ENCODE measurements around the gene TMEM231.
"Not testable (repeated sequence)": the region's sequence is repeated elsewhere in the genome, so short reads cannot be mapped to it uniquely, and the experiment has no call there.

Gene TMEM231

GRCh38 chr16:75555707-75556430, at the start of gene TMEM231:
TMEM231 (minus strand) TSS chr16:75556252; CDS start chr16:75556209, 43 bp downstream.
- DNase-seq = peak; percentile 95 to 97

DNA sequence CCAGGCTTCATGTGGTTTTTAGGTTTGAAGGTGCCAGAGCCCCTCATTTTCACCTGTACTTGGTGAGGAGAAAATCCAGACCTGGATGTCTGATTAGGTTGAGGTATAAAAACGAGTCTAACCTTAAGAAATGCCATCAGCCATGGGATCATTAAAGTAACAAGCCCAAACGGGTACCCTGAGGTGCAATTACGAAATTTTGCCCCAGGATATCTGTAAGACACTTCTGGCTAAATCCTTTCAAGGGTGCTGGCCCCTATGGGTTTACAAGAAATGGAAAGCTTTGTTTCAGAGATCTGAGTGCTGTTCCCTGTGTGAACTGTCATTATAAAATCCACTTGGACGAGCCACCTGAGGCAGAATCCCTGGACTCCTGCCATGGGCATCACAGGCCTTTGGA, 47.2 kb upstream of the TMEM231 start:
- no peak for DNase-seq

- DNase-seq = no peak
Measured at GRCh38 chr16:75599452-75600277, 43.6 kb upstream of the TMEM231 start.

DNA sequence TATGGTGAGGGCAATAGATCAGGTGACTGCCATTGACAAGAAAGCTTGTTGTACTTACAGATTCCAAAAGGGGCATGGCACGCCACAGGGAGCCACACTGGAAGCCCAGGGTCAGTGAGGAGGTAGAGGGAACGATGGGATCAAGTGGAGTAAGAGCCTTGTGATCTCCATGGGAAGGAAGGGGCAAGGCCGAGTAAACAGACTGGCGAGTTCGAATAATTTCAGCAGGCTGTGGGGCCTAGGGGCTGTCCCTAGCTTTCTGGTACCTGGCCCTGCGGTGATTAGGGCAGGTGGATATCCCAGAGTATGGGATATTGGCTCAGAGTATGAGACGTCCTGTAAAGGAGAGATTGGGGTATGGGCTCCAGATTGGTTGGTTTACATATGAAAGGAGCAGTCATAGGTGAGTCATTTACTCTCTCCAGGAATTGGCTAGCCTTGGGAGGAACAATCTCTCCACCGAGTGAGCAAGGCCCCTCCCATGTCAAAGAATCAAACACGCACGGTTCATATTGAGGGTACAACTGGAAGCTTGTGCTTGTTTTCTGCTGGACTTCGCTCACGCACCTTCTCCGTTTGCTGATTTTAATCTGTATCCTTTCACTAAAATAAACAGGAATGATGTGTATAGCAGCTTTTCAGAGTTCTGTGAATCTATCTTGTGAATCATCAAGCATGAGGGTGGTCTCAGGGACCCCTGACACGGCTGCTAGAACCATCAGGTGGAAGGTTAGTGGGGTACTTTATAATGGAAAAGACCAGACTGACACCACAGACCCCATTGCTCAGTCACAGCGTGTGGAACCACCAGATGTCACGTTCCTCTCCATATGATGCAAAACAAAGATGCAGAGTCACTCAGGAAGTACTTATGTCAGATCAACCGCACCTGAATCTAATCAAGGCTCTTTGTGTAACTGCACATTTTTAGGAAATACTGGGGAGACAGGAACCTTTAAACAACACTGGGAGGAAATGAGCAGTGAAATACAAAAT, 38.1 kb upstream of the TMEM231 start:
- no peak for DNase-seq

DNA sequence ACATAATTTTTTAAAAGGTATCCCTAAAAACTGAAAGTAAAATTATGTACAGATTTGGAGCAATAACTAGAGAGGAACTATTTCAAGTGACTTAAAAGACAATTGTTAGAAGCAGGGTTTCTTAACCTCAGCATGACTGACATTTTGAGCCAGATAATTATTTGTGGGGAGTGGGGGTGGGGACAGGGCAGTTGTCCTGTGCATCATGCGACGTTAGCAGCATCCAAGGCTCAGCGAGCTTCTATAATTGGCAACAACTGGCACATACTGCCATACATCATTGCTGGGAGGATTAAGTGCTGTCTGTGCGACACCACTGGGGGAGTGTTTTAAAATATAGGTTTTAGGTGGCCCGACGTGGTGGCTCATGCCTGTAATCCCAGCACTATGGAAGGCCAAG, 37.3 kb upstream of the TMEM231 start:
- no peak for DNase-seq

GRCh38 chr16:75591927-75592326, 35.9 kb upstream of the TMEM231 start:
- not testable (repeated sequence) for DNase-seq

DNA sequence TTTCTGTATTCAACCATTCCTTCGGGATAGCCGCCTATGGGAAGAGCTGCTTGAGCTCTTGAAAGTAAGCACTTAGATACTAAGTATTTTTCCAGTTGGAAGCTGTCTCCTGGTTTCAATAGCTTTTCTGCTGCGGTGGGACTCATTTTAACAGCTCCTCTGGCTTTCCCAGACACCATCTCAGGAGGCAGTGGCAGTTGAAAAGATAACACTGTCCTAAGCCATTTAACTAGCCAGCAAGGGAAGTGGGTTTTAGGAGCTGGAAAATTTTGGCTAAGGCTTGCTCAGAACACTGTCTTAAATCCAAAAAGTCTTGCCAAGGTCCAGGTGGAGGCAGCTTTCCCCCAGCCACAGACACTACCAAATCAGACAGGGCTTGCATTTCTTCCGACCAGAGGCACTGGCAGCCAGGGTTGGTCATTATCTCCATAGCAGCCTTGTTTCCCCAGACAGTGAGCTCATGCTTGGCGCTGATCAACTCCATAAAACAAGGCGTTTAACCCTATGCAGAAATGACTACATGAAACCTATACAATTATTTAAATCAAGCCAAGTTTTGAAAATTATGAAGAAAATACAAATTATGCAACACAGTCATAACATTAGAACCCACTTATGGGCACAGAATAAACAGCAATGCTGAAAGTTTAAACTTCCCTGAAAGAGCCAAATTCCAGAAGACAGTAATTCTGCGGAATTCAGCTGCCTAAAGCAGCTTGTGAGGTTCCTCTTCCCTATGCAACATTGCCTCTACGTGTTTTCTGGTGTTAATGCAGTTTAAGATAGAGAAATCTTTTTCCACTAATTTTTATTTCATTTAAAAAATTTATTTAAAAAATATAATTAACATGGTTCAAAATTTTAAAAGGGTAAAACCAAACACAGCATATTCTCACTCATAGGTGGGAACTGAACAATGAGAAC, 35.1 kb upstream of the TMEM231 start:
- DNase-seq = no peak

- no peak for DNase-seq
Measured at GRCh38 chr16:75589306-75589705, 33.3 kb upstream of the TMEM231 start.

DNA sequence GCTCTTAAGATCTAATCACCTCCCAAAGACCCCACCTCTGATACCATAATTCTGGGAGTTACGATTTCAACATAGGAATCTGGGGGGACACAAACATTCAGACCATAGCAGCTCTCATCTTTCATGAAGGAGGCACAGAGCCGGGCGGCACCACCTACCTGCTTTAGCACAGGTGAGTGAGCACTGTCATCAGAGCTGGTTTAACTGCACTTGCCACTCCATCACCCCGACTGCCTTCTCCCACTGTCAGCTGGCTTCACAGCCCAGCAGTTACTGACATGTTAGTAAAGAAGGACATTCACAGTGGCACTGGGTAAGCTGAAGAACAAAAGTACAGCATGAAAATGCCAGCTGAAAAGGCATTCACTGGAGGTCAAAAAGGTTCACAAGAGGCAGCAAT, 32.7 kb upstream of the TMEM231 start:
- DNase-seq = no peak

GRCh38 chr16:75584108-75584507, 28.1 kb upstream of the TMEM231 start:
- DNase-seq = no peak

- DNase-seq = no peak
Measured at GRCh38 chr16:75579281-75579834, 23.3 kb upstream of the TMEM231 start.

DNA sequence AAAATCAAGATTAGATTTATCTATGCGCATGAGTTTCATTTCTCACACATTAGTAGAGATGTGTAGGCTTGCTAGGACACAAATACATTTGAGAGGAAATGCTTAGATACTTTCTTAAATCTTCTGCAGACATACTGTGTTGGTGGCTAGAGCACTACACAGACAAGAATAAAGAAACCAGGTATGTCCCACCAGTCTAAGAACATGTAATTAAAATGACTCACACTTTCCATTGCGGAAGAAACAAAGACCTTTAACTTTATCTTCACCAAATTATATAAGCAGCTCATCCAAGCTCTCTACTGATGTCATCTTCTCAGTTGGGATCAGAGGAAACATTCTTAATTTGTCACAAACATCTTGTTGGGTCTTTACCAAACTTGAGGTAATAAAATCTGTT, 22.7 kb upstream of the TMEM231 start:
- no peak for DNase-seq

DNA sequence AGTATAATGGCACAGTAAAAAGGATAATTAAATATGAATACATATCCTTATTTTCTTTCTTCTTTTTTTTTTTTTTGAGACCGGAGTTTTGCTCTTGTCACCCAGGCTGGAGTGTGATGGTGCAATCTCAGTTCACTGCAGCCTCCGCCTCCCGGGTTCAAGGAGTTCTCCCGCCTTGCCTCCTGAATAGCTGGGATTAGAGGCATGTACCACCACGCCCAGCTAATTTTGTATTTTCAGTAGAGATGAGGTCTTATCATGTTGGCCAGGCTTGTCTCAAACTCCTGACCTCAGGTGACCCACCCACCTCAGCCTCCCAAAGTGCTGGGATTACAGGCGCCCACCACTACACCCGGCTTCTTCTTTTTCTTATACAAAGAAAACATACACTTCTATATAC, 22.2 kb upstream of the TMEM231 start:
- no peak for DNase-seq

- no peak for DNase-seq
Measured at GRCh38 chr16:75576384-75576811, 20.3 kb upstream of the TMEM231 start.

DNA sequence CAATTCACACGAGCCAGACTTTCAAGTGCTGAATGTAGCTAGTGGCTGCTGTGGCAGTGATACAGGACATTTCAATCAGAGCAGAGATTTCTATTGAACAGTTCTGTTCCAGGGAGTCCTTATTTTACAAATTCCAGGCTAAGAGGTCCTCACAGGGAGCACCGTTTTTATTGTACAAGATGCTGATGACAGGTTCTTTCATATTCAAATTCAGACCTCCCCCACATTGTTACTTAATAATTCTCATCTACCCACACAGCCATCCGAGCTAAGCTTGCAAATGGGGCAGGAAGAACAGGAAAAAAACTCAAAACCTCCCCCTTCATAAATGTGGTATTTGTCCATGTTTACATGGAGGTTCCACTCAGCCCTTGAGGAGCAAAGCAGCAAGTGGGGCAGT, 19.9 kb upstream of the TMEM231 start:
- DNase-seq = no peak

DNA sequence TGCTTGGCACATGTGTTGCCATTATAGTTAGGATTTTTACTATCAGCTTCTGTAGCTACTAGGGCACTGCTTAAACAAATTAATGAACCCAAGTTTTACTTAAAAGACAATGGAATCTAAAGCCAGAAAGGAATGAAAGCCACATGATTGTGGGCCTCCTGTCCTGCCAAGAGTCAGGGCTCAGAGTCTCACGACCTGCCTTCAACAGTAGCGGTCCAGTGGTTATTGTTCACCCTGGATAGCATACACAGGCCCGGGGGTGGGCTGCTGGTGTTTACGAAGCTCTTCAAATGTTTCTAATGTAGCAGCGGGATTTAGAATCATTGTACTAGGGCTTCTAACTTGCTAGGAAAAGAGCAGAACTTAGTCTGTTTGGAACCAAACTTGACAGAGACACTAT, 17.9 kb upstream of the TMEM231 start:
- no peak for DNase-seq

DNA sequence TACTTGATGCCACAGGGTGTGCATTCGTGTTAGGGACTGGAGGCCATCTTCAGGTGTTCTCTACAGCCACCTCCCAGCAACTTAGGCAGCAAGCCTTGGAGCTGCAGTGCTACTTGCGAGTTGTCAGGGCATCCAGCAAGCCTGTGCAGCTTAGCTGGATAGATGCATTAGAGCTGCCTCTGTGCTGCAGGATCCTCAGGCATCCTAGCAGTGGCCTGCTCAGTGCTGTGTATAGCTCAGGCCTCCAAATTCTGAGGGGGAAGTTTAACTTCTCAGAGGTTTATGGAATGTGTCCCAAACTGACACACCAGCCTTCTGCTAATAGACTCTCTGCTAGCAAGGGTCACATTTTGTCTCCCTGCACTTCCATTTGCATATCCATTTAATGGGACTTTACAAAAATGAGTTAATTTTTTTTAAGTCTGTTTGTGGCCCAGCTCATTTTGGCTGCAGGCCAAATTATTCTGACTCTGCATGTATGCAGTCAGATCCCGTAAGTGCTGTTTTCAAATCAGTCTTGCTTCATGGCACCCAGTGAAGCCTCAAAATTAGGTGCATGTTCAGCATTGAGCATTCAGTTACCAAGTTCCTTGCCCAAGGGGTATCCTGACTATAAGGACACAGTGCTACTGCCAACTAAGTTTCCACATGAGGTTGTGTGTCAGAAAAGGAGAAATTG, 17.0 kb upstream of the TMEM231 start:
- no peak for DNase-seq

DNA sequence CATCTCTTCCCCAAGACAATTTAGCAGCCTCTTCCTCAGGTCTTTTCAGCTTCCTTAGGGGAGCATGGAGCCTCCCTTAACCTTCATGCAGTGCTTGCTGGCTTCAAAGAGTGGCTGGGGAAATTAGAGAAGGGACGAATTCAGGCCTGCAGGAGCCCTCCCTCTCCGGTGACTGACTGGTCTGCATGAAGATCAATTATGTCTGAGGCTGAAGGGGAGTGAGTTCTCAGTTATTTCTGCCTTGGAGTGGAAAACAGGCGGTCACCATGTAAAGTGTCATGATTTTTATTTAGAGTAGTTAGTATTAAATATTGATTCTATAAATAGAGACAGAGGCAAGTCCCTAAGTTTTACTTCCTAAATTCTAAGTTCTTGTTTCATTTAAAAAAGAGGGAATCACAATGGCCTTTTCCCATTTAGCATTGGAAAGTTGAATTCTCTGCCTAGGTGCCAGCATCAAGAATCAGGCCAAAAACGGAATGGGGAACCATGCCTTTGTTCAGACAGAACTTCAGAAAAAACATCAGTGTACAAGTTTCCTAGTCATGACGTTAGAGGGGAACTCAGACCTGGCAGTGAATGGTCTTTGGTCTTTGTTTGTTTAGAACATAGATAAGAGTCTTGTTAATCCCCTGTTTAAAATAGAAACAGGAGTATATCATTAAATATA, 14.5 kb upstream of the TMEM231 start:
- no peak for DNase-seq

GRCh38 chr16:75567911-75568310, 11.9 kb upstream of the TMEM231 start:
- no peak for DNase-seq

DNA sequence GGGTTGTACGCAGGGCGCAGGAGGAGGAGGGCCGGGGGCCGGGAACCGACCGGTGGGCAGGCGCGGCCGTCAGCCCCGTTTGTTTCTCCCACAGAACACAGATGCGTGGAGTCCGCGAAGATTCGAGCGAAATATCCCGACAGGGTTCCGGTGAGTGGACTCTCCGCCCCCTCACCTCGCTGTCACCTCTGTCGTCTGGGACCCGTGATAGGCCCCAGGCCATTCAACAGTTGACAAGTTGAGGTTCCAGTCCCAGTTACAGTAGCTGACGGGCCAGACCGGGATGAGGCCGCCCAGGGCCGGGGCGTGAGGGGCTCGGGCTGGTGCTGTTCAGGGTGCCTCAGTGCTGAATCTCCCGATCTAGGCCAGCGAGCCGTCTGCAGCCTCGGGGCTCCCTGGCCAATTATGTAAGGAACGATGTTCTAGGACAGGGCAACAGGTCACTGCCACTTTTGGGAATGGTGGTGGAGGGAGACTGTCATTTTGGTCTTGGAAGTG, 10.8 kb upstream of the TMEM231 start:
- no peak for DNase-seq

Measured in stimulated activated CD4-positive, alpha-beta T cell treated with anti-CD3 and anti-CD28 coated beads, Interleukin-2, amount 100 ng/mL, for 48 hours (primary cell).